Liver (tissue), 3 donors: ENCODE results near the gene SNRPB.

ENCODE experiments used
- ATF3 ChIP-seq: IDR thresholded peaks from 2 replicates; pipeline ENCODE4 v1.6.1; 2016; ENCODE audit warnings: antibody characterized with exemption
- CTCF ChIP-seq: fragments of 150-350 bp; IDR thresholded peaks from 2 replicates; pipeline ENCODE4 v1.5.1; 2017; ENCODE audit warnings: improper control_type of control experiment, low read depth, low read length; ENCODE audit not compliant: missing input control
- EGR1 ChIP-seq, 2 donors: IDR thresholded peaks; 2 replicates each; pipeline ENCODE4 v1.6.1; 2016 to 2018; ENCODE audit warnings: antibody characterized with exemption in 2 of 2, low read depth in 2 of 2
- FOXA1 ChIP-seq: IDR thresholded peaks from 2 replicates; pipeline ENCODE4 v1.6.1; 2016; ENCODE audit warnings: antibody characterized with exemption
- GABPA ChIP-seq, 2 donors: IDR thresholded peaks in 1 of 2; conservative IDR thresholded peaks in 1 of 2; 2 replicates each; pipeline ENCODE4 v1.6.1; 2016; ENCODE audit warnings: antibody characterized with exemption in 2 of 2, mild to moderate bottlenecking in 1 of 2, moderate library complexity in 1 of 2
- MAX ChIP-seq: IDR thresholded peaks from 2 replicates; pipeline ENCODE4 v1.6.1; 2016; ENCODE audit warnings: antibody characterized with exemption
- RAD21 ChIP-seq, 2 donors: IDR thresholded peaks; 2 replicates each; pipeline ENCODE4 v1.6.1; 2016; ENCODE audit warnings: antibody characterized with exemption in 2 of 2, mild to moderate bottlenecking in 2 of 2
- REST ChIP-seq: IDR thresholded peaks from 2 replicates; pipeline ENCODE4 v1.6.1; 2016; ENCODE audit warnings: antibody characterized with exemption, mild to moderate bottlenecking
- RXRA ChIP-seq, 2 donors: IDR thresholded peaks; 2 replicates each; pipeline ENCODE4 v1.6.1; 2017 to 2018; ENCODE audit warnings: antibody characterized with exemption in 2 of 2, mild to moderate bottlenecking in 1 of 2
- SP1 ChIP-seq: IDR thresholded peaks from 2 replicates; pipeline ENCODE4 v1.6.1; 2018; ENCODE audit warnings: antibody characterized with exemption, mild to moderate bottlenecking
- YY1 ChIP-seq: IDR thresholded peaks from 2 replicates; pipeline ENCODE4 v1.6.1; 2016; ENCODE audit warnings: antibody characterized with exemption, mild to moderate bottlenecking
- ZBTB33 ChIP-seq: IDR thresholded peaks from 2 replicates; pipeline ENCODE4 v1.6.1; 2016; ENCODE audit warnings: antibody characterized with exemption
- donor health status: healthy.
- donor health status: healthy.

- no peak for TF ChIP-seq CTCF
- TF ChIP-seq YY1 = no peak
- TF ChIP-seq GABPA (IDR thresholded peaks at IDR 0.05 in 1 of 2, conservative IDR thresholded peaks at IDR 0.05 in 1 of 2) = no peak
- no peak for TF ChIP-seq ZBTB33
- no peak for TF ChIP-seq REST
- TF ChIP-seq SP1 = no peak
- no peak for TF ChIP-seq ATF3
- TF ChIP-seq EGR1 (IDR thresholded peaks at IDR 0.05; ENCODE audit: low read depth in 2 of 2) = no peak
- TF ChIP-seq MAX = no peak
- no peak for TF ChIP-seq RAD21 (IDR thresholded peaks at IDR 0.05)
- no peak for TF ChIP-seq RXRA (IDR thresholded peaks at IDR 0.05)
- no peak for TF ChIP-seq FOXA1
Observed at GRCh38 chr20:2518558-2518957, 48.0 kb upstream of the SNRPB start.
